Measurements from ENCODE around the gene DRAM2. TPM values are rescaled to one million over a fixed set of nuclear protein-coding genes. Genes with fewer than 3 reads are reported as not detected.
"Not testable (repeated sequence)": the region's sequence is repeated elsewhere in the genome, so short reads cannot be mapped to it uniquely, and the experiment has no call there.

DRAM2 gene
- total RNA-seq, 1 donor, result 58.3 TPM

DNA sequence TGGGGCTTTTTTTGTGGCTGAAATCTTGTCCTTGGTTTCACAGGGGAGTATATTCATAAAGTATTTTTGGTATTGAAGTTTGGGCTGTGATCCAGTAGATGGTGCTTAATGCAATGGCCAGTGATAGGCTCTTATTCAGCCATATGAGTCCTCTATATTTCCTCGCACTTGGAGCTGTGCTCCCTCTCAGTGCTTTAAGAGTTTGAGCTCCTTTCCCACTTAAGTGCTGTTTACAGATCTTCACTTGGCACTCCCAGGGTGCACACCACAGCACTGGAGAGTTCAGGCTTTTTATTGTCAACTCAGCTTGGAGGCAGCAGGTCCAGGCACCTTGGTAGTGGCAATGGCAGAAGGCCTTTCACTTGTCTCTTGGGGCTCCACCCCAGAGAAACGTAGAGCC lies 54.9 kb downstream of the DRAM2 start:
- H3K4me3 ChIP-seq (ENCODE audit: low read depth, low read length), result no peak overlapping the region
- TF ChIP-seq, protein P1, sequence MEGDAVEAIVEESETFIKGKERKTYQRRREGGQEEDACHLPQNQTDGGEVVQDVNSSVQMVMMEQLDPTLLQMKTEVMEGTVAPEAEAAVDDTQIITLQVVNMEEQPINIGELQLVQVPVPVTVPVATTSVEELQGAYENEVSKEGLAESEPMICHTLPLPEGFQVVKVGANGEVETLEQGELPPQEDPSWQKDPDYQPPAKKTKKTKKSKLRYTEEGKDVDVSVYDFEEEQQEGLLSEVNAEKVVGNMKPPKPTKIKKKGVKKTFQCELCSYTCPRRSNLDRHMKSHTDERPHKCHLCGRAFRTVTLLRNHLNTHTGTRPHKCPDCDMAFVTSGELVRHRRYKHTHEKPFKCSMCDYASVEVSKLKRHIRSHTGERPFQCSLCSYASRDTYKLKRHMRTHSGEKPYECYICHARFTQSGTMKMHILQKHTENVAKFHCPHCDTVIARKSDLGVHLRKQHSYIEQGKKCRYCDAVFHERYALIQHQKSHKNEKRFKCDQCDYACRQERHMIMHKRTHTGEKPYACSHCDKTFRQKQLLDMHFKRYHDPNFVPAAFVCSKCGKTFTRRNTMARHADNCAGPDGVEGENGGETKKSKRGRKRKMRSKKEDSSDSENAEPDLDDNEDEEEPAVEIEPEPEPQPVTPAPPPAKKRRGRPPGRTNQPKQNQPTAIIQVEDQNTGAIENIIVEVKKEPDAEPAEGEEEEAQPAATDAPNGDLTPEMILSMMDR (IDR thresholded peaks at IDR 0.05; ENCODE audit: insufficient read depth, low read depth, low read length), result no peak
- no peak for DNase-seq (ENCODE audit: low read depth)

DNA sequence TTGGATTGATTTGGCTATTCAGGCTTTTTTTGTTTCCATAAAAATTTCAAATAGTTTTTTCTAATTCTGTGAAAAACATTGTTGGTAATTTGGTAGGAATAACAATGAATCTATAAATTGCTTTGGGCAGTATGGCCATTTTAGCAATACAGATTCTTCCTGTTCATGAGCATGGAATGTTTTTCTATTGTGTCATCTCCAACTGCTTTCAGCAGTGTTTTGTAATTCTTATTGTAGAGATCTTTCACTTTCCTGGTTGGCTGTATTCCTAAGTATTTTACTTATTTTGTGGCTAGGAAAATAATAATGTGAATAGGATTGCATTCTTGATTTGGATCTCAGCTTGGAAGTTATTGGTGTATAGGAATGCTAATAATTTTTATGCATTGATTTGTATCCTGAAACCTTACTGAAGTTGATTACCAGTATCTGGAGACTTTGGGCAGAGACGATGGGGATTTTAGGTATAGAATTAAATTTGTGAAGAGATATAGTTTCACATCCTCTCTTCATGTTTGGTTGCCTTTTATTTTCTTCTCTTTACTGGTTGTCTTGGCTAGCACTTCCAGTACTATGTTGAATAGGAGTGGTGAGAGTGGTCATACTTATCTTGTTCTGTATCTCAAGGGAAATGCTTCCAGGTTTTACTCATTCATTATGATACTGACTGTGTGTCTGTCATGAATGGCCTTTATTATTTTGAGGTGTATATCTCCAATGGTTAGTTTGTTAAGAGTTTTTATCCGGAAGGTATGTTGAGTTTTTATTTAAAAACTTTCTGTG lies 57.3 kb downstream of the DRAM2 start:
- H3K4me3 ChIP-seq (ENCODE audit: low read depth, low read length), result no peak overlapping the region
- peak; percentile 18 for DNase-seq (ENCODE audit: low read depth)
- TF ChIP-seq, protein P1 (IDR thresholded peaks at IDR 0.05; ENCODE audit: insufficient read depth, low read depth, low read length), result no peak

DNA sequence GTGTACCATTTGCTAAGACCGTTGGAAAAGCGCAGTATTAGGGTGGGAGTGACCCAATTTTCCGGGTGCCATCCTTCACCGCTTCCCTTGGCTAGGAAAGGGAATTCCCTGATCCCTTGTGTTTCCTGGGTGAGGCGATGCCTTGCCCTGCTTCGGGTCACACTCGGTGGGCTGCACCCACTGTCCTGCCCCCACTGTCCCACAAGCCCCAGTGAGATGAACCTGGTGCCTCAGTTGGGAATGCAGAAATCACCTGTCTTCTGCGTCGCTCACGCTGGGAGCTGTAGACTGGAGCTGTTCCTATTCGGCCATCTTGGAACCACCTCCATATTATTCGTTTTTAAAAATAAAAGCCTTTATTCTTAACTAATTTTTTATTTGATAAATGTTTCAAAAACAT lies 60.6 kb downstream of the DRAM2 start:
- H3K4me3 ChIP-seq (ENCODE audit: low read depth, low read length), result not testable (repeated sequence)

DNA sequence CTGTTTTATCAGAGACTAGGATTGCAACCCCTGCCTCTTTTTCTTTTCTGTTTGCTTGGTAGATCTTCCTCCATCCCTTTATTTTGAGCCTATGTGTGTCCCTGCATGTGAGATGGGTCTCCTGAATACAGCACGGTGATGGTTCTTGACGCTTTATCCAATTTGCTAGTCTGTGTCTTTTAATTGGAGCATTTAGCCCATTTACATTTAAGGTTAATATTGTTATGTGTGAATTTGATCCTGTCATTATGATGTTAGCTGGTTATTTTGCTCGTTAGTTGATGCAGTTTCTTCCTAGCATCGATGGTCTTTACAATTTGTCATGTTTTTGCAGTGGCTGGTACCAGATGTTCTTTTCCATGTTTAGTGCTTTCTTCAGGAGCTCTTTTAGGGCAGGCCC lies 62.6 kb downstream of the DRAM2 start:
- not testable (repeated sequence) for DNase-seq (ENCODE audit: low read depth); H3K4me3 ChIP-seq (ENCODE audit: low read depth, low read length)

More for the DNA sequence above, 60.6 kb downstream of the DRAM2 start:
- DNase-seq (ENCODE audit: low read depth), result not testable (repeated sequence)

Small RNA genes lying within 50 kb of the gene (small RNA-seq; reads per million reads assigned to genes)
- gene AL355816.1, result not detected

Other genes with a start within 250 kb of the DRAM2 start
- gene LRIF1, start 176.2 kb downstream of the DRAM2 start, total RNA-seq, result 12.9 and 19.4 TPM in 2 replicates
- gene CEPT1, start 130 bp upstream of the DRAM2 start, total RNA-seq, result 24.8 and 59.2 TPM in 2 replicates
- gene DENND2D, start 60.6 kb upstream of the DRAM2 start, total RNA-seq, result 2.3 and 4.3 TPM in 2 replicates
- not detected in 2 replicates for gene CHI3L2, start 87.6 kb upstream of the DRAM2 start, total RNA-seq
- gene CHIA, start 150.8 kb upstream of the DRAM2 start, total RNA-seq, result not detected in 2 replicates